Measurements from ENCODE around the gene SP6.

Gene SP6

GRCh38 chr17:47813512-47814031 lies 37.4 kb downstream of the SP6 start:
- in situ Hi-C loops (cut with MboI; ENCODE audit: low sequenced_read_pairs): no loop called here

GRCh38 chr17:47813077-47813476 lies 37.9 kb downstream of the SP6 start:
- in situ Hi-C loops (cut with MboI; ENCODE audit: low sequenced_read_pairs): no loop called here

- in situ Hi-C loops (cut with MboI; ENCODE audit: low sequenced_read_pairs): no loop called here
Measured at GRCh38 chr17:47812146-47812920, 38.6 kb downstream of the SP6 start.

- in situ Hi-C loops (cut with MboI; ENCODE audit: low sequenced_read_pairs): no loop called here
Measured at GRCh38 chr17:47811709-47812108, 39.3 kb downstream of the SP6 start.

- in situ Hi-C loops (cut with MboI; ENCODE audit: low sequenced_read_pairs): no loop called here
Measured at GRCh38 chr17:47810901-47811635, 39.9 kb downstream of the SP6 start.

GRCh38 chr17:47810200-47810821 lies 40.7 kb downstream of the SP6 start:
- in situ Hi-C loops (cut with MboI; ENCODE audit: low sequenced_read_pairs): no loop called here

GRCh38 chr17:47808830-47809480 lies 42.0 kb downstream of the SP6 start:
- in situ Hi-C loops (cut with MboI; ENCODE audit: low sequenced_read_pairs): no loop called here

- in situ Hi-C loops (cut with MboI; ENCODE audit: low sequenced_read_pairs): no loop called here
Measured at GRCh38 chr17:47808036-47808829, 42.7 kb downstream of the SP6 start.

GRCh38 chr17:47807421-47807820 lies 43.5 kb downstream of the SP6 start:
- in situ Hi-C loops (cut with MboI; ENCODE audit: low sequenced_read_pairs): no loop called here

GRCh38 chr17:47806913-47807255 lies 44.1 kb downstream of the SP6 start:
- in situ Hi-C loops (cut with MboI; ENCODE audit: low sequenced_read_pairs): no loop called here

GRCh38 chr17:47806026-47806912 lies 44.7 kb downstream of the SP6 start:
- in situ Hi-C loops (cut with MboI; ENCODE audit: low sequenced_read_pairs): no loop called here

- in situ Hi-C loops (cut with MboI; ENCODE audit: low sequenced_read_pairs): no loop called here
Measured at GRCh38 chr17:47804461-47804860, 46.5 kb downstream of the SP6 start.

- in situ Hi-C loops (cut with MboI; ENCODE audit: low sequenced_read_pairs): no loop called here
Measured at GRCh38 chr17:47803751-47804150, 47.2 kb downstream of the SP6 start.

GRCh38 chr17:47803201-47803600 lies 47.8 kb downstream of the SP6 start:
- in situ Hi-C loops (cut with MboI; ENCODE audit: low sequenced_read_pairs): no loop called here

- in situ Hi-C loops (cut with MboI; ENCODE audit: low sequenced_read_pairs): no loop called here
Measured at GRCh38 chr17:47802341-47803022, 48.5 kb downstream of the SP6 start.

GRCh38 chr17:47801906-47802305 lies 49.1 kb downstream of the SP6 start:
- in situ Hi-C loops (cut with MboI; ENCODE audit: low sequenced_read_pairs): no loop called here

- in situ Hi-C loops (cut with MboI; ENCODE audit: low sequenced_read_pairs): no loop called here
Measured at GRCh38 chr17:47801176-47801765, 49.7 kb downstream of the SP6 start.

- in situ Hi-C loops (cut with MboI; ENCODE audit: low sequenced_read_pairs): no loop called here
Measured at GRCh38 chr17:47800686-47801085, 50.3 kb downstream of the SP6 start.

GRCh38 chr17:47797797-47798196 lies 53.2 kb downstream of the SP6 start:
- in situ Hi-C loops (cut with MboI; ENCODE audit: low sequenced_read_pairs): no loop called here

Measured in hTERT RPE-1 (cell line).